Stimulated activated CD8-positive, alpha-beta memory T cell treated with anti-CD3 and anti-CD28 coated beads, Interleukin-12 subunit alpha, Interleukin-12 subunit beta, amount 100 ng/mL, for 1 hour (primary cell): ENCODE measurements around the gene KIT.

ENCODE experiments used
- DNase-seq: peaks from one replicate; pipeline ENCODE4 v3.0.0-alpha.2; 2020; ENCODE audit warnings: low read depth

The KIT gene

DNA sequence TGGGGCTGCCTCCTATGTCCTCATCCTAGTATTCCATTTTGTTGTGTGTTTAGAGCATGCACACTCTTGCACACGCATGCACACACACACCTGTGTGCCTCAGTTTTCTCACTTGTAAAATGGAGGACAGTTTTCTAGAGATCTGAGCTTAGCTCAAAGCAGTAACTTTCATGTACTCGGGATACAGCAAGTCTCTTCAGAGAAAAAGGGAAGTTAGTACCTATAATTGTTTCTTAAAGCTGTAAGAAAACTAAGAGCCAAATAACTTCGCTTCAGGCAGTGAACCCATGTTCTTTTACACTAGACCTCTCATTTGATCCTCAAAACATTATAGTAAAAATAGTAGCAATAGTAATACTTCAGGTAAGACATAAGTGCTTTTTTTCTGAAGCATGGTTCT is 49.6 kb downstream of the KIT start:
- DNase-seq = no peak

DNA sequence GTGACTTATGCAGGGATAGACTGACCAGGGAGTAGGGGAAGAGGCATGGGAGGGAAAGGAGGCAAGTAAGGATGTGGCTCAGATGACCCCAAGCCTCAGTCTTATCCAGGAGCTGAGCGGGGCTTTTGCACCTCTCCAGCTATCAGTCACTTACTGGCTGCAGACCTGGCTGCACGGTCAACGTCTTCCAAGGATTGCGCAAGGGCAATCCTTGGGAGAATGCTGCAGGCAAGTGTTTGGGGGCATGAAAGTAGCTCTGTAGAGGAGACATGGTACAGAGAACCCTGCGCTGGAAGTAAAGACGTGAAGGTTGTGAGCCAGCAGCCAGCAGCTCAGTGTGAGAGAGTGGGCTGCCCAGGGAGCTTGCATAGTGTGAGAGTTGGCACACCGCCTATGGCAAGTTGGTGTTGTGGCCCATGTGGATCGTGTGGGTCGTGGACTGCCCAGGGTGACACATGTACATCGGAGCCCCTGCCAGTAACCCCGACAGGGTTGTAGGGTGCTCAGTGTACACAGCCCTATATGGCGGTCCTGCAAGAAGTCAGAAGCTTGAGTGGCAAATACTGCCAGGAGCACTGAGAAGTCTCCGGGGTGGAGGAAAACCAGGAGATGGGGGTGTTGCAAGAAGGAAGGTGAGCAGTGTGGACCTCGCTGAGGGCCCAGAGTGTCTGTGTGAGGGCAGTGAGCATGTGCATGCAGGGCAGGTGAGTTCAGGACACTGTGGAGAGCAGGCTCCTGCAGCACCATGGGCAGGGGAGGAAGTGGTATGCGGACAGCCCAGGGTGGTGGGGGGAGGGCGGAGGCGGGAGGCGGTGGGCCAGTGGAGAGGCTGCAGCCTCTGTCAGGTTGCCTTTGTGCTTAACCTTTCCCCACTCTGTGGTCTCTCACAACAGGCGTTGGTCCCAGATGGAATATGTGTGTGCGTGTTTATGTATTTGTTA is 50.9 kb downstream of the KIT start:
- DNase-seq = no peak

DNA sequence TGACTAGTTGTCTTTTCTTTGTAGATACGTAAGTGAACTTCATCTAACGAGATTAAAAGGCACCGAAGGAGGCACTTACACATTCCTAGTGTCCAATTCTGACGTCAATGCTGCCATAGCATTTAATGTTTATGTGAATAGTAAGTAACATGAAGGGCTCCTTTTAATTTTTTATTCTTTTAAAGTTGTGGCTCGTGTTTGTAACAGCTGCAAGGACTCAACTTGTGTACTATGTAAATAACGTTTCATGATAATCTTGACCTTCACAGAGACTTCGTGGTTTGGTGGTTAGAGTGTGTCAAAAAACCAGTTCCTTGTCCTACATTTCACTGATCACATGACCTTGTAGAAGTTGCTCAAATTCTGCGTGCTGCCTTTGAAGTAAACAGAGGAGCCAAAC is 51.6 kb downstream of the KIT start:
- DNase-seq = no peak

DNA sequence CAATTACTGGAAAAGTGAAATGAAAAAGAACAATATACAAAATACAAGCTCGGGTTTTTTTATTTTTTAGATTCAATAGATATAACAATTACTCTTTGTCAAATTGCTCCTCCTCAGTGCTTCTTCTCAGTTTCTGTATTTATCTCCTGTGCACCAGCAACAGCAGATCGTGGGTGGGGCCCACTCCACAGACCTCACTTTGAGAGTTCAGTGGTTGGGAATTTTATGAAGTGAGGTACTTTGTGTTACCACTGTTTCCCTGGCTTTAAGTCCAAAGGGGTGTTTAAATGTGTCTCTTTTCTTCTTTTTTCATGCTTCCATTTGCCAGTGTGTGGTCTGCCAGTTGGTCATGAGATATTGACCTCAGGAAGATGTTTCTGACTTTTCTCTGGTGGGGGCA is 54.4 kb downstream of the KIT start:
- DNase-seq = no peak

DNA sequence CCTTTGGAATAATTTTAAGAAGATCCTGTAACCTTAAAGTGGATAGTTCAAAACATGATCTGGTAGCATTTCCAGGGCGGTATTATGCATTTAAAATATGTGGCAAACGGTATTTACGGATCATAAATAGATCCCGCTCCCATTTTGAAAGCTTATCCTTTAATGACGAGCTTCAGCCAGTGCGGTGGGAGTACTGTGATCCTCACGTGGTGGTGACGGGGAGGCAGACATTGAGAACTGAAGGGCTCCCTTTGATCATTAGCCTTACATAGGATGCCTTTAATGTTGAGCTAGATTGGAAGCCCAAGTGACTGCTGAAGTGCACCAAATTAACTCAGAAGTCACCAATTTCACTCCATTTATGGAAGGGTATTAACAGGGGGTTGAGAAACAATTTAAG is 56.9 kb downstream of the KIT start:
- no peak for DNase-seq

DNA sequence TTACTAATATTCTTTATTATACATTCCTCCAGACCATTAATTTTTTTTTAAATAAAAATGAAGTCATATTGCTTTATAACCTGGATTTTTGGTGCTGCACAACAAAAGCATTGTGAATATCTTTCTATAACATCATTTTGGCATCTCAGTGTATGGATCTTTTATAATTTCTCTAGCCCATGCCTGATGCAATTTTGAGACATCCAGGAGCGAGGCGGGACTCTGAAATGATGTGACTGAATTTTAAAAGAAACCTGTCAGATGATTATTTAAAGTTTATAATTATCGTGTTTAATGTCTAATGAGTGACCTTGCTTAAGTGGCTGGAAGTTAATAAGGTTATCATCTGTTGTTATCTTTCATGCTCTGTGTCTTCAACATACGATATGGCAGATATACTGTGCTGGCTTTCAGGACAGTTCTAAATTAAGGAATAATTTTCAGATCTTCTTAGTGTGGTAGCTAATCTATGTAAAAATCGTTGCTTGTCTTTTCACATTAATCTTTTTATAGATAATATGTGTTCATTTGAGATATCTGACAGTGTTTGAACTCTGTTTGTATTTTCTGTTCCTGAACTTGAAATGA is 58.8 kb downstream of the KIT start:
- no peak for DNase-seq

DNA sequence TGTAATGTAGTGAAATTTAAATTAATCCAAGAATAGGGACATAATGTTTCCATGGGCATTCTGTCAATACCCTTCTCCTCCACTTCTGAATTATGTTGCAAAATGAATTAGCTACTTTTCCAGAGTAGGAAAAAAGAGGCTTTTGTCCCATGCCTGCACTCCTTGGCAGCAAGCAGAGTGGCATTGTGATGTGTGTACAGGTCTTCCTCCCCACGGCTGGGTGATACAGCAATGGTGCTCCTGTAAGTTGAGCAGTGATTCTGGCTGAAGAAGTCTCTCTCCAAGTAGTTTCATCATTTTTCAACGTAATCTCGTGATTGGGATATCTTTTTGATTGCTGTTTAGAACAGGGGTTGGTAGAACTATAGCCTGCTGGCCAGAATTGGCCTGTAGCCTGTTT is 59.9 kb downstream of the KIT start:
- DNase-seq = no peak

DNA sequence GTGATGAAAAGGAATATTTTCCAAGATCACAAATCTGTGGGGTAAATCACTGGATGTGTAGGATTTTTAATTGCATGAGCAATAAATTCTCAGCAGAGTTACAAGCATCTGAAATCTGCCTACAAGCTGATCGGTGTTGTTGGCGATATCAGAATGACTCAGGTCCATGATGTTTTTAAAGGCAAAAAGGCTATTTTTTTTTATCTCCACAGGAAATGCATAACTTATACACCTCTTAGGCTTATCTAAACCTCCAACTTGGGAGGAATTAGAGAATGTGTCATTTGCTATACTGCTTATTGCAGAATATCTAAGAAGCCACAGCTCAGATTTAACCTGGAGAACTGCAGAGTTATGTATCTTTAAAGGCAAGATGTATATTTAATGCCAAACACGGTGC is 61.6 kb downstream of the KIT start:
- no peak for DNase-seq

DNA sequence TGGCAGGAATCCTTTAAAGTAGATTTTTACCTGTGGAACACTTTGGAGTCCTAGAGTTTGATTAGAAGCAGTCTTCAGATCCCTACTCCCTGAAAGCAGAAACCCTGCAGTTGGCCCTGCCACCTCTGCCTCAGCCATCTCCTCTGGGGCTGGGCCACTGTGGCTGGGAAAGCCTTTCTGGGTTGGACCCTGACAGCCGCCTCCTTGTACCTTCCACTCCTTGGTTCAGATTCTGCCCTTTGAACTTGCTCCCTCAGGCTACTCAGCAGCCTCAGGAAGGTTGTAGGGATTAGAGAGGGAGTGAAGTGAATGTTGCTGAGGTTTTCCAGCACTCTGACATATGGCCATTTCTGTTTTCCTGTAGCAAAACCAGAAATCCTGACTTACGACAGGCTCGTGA is 65.5 kb downstream of the KIT start:
- DNase-seq = no peak

DNA sequence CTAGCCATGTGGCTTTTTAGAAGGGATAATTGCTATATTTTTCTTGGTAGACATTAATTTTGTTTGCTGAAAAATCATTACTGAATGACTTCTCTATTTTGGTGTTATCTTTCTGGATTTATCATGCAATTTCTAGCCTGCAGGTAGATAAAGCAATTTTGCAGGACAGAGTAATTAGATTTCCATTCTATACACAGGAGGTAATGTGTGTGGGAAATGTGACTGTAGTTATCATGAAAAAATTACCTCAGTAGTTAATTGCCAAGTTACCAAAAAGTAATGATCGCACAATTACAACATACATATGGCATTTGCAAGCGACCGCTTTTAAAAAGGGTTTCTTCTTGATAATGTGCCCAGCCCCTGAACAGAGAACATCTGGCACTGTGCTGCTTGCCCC is 66.1 kb downstream of the KIT start:
- no peak for DNase-seq

DNA sequence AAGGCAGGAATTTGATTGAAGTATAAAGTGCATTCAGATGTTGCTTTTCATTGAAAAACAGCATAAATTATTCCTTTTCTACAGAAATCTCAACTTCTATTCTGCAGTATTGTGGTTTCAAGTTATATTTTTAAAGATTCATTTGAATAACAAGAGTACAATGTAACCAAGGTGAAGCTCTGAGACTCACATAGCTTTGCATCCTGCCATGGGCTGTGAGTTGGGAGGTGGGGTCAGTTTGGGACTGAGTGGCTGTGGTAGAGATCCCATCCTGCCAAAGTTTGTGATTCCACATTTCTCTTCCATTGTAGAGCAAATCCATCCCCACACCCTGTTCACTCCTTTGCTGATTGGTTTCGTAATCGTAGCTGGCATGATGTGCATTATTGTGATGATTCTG is 69.2 kb downstream of the KIT start:
- no peak for DNase-seq

DNA sequence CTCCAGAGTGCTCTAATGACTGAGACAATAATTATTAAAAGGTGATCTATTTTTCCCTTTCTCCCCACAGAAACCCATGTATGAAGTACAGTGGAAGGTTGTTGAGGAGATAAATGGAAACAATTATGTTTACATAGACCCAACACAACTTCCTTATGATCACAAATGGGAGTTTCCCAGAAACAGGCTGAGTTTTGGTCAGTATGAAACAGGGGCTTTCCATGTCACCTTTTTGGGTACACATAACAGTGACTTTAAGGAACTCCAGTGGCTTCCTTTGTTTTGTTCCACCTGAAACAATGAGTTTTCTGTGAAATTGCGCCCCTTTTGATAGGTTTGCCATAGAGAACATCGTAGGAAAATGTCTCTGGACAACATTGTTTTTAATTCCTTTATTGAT is 69.6 kb downstream of the KIT start:
- DNase-seq = no peak

DNA sequence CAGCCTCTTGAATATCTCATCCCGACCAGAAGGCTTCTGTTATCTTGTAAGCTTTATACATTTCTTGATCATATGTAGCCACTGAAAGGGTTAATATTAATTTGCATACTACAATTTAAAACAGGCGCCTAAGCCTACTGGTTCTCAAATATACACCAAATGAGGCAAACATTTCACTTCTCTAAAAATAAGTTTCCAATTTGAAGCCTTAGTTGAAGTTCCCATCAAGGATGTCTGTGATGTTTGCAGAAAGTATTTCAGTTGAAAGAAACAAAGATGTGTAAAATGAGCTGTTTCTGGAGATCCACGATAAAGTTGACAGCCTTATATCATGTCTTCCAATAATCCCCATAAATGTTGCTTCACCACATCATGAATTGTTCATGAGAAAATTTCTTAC is 70.6 kb downstream of the KIT start:
- no peak for DNase-seq

DNA sequence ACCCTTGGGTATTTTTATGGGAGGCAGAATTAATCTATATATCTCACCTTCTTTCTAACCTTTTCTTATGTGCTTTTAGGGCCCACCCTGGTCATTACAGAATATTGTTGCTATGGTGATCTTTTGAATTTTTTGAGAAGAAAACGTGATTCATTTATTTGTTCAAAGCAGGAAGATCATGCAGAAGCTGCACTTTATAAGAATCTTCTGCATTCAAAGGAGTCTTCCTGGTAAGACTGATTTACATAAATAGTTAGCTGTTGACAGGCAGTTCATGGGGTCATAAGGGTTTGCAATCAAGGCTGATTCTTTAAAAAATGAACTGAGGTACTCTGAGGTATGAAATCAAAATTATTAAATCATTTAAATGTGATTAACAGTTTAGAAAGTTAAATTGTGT is 71.5 kb downstream of the KIT start:
- no peak for DNase-seq

DNA sequence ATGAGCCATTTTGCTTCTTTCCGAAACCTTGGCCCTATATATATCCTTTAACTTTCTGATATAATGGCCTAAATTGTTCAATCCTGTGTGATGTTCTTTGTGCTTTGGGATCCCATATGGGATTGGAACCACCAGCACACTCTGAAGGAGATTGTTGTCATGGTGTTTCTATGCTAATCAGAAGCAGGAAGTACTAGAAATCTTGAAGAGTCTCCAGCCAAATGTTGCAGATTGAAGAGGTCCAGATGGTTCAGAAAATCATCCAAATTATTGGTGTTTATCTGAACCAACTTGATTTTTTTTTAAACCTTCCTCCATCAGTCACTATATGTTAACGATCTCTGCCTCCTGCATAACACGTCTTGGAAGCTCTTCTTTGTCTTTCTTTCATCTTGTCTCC is 72.8 kb downstream of the KIT start:
- no peak for DNase-seq

DNA sequence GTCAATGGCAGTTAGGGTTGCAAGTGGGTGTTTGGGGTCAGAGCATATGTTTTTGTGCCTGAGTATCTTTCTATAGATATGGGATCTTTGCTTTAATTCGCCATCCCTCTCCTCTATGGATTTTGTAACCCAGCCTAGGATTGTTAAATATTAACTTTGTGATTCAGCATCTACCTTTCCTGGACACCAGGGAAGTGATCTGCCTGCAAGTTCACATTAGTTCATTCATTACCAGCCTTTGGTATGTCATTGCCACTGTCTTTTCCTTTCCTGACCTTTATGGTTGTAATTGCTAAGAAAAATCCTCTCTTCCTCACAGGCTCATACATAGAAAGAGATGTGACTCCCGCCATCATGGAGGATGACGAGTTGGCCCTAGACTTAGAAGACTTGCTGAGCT is 73.8 kb downstream of the KIT start:
- DNase-seq = no peak

DNA sequence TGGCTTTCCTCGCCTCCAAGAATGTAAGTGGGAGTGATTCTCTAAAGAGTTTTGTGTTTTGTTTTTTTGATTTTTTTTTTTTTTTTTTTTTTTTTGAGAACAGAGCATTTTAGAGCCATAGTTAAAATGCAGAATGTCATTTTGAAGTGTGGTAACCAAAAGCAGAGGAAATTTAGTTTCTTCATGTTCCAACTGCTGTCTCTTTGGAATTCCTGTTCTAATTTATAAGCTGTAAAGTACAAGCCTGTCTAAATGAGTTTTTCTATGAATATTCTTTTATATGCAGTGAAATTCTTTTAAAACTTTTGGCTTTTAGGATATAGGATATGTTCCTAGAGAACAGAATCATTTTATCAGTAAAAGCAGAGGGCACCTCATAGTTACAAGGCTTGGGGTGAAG is 74.2 kb downstream of the KIT start:
- no peak for DNase-seq

DNA sequence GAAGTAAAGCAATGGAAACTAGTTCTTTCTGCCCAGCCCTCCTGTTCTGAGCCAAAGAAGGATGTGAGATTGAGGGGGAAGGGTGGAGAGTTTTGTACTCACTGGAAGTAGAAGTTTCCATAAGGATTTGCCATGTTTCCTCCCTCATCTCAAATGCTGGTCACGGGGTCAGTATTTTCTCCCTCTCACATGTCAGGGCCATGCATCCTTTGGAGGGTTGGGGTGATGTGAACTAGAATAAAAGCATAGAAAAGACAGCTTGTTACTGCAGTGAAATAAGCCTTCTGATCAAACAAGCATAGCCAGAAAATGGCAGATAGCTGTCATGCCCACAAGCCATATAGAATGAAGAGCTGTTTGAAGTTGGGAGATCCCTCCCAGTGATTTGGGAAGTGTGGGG is 79.7 kb downstream of the KIT start:
- no peak for DNase-seq

DNA sequence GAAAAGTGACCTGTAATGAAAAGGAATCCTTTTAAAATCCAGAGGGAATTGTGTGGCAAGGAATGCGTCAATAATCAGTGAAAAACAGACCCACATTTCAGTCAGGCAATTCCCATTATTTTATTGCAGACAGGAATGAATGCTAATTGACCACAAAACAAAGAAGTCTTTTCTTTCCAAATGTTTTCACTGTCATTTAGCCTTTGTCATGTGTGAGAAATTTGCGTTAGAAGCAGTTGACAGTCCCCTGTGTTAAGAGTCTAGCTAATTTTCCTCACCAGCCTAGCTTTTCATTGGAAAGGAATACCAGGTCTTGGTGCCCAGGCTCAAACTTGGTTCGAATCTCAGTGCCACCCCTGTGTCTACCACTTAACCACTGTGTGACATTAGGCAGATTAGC is 83.4 kb downstream of the KIT start:
- DNase-seq = no peak

DNA sequence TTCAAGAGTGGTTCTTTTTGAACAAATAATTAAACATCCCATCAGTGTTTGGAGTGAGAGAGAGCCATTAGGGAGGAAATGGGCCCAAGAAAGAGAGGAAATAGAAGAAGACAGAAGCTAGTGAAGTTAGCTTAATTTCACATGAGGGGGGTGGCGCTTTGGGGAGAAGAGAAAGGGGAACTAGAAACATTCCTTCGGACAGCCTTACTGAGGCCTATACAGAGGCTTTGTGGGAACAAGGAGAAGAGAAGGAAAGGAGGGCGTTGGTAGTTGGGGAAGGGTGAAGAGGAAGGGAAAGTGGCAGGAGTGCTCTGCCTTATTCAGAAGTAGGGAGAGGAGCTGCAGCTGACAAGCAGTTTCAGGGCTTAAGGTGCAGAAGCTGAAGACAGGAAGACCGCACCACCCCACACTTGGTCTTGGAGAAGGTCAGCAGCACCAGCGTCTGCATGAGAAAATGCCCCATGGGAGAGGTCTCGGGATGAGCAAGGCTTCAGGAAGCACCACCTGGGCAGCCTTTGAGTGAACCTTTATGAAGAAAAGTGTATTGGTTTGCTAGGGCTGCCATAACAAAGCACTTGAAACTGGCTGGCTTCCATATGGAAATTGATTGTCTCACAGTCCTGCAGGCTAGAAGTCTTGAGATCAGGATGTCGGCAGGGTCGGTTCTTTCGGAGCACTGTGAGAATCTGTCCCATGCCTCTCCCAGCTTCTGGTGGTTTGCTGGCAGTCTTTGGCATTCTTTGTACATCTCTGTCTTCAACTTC is 85.1 kb downstream of the KIT start:
- DNase-seq = no peak

DNA sequence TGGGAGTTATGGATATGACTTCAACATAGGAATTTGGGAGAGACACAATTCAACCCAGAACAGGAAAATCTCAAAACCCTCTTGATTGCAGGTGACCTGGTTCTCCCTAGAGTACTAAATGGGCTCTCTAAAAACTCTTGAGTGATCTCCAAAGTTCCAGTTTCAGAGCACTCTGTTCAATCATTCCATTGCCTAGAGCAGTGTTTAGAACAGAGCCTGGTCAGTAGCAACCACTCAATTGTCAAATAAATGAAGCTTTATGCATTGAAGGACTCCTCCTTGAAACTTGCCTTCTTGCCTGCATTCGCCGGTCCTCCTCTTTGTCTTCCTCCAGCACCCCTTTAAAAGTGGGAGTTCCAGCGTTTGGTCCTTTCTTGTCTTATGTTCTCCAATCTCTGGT is 85.8 kb downstream of the KIT start:
- DNase-seq = no peak

DNA sequence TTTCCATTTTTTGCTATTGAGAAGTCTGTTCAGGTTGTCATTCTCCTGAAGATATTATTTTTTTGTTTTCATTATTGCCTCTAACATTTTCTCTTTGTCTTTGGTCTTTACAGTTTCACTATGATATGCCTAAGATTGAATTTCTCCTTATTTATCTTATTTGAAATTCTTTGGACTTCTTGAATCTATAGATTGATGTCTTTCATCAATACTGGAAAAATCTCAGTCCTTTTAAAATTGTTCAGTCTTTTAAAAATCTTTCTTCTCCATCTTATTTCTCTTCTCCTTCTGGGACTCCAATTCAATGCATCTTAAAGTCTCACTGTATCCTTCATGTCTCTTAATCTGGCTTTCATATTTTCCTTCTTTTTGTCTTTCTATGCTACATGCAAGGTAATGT is 86.7 kb downstream of the KIT start:
- DNase-seq = no peak
